Measurements from ENCODE around the gene GALNT12.

- TF ChIP-seq, protein P1, sequence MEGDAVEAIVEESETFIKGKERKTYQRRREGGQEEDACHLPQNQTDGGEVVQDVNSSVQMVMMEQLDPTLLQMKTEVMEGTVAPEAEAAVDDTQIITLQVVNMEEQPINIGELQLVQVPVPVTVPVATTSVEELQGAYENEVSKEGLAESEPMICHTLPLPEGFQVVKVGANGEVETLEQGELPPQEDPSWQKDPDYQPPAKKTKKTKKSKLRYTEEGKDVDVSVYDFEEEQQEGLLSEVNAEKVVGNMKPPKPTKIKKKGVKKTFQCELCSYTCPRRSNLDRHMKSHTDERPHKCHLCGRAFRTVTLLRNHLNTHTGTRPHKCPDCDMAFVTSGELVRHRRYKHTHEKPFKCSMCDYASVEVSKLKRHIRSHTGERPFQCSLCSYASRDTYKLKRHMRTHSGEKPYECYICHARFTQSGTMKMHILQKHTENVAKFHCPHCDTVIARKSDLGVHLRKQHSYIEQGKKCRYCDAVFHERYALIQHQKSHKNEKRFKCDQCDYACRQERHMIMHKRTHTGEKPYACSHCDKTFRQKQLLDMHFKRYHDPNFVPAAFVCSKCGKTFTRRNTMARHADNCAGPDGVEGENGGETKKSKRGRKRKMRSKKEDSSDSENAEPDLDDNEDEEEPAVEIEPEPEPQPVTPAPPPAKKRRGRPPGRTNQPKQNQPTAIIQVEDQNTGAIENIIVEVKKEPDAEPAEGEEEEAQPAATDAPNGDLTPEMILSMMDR (IDR thresholded peaks at IDR 0.05; ENCODE audit: poor library complexity), result peak; percentile 94
- TF ChIP-seq EZH2 (IDR thresholded peaks at IDR 0.05; ENCODE audit: borderline replicate concordance), result no peak
Measured at GRCh38 chr9:98848450-98849149, 41.1 kb downstream of the GALNT12 start.

Data from hepatocyte (in vitro differentiated cells).